ENCODE results near the gene FPR3. TPM values are rescaled to one million over a fixed set of nuclear protein-coding genes. Genes with fewer than 3 reads are reported as not detected.

FPR3 gene
- total RNA-seq, 2 experiments from 2014 or later: not detected

- no peaks in the 10 kb centered on the region for H3K36me3 ChIP-seq (ENCODE audit: insufficient read depth, low read length)
- no peak for DNase-seq
- H3K4me1 ChIP-seq (ENCODE audit: insufficient read depth, low read length): no peaks in the 10 kb centered on the region
- no peak overlapping the region for H3K4me3 ChIP-seq (ENCODE audit: low read length)
- H3K27ac ChIP-seq (ENCODE audit: low read depth in 1 of 2, low read length in 2 of 2): no peak overlapping the region
- intact Hi-C loops (cut with DNase I, micrococcal nuclease): no loop called here
- no peak for TF ChIP-seq CTCF (IDR thresholded peaks at IDR 0.05)
- no peaks in the 10 kb centered on the region for H3K9me3 ChIP-seq (ENCODE audit: control insufficient read depth in 1 of 2, insufficient read depth in 1 of 2, low read length in 2 of 2)
- H3K36me3 Mint-ChIP-seq (ENCODE audit: low read depth): no peaks in the 10 kb centered on the region
- H3K4me1 Mint-ChIP-seq (ENCODE audit: low read depth): no peaks in the 10 kb centered on the region
- H3K9me3 Mint-ChIP-seq: no peaks in the 10 kb centered on the region
- no peak for ATAC-seq (ENCODE audit: poor library complexity)
- ChIA-PET POLR2A (no interaction called here), CTCF (no interaction called here)
- no peak overlapping the region for H3K4me3 Mint-ChIP-seq
- H3K27me3 Mint-ChIP-seq: peaks cover 68% of the 10 kb centered on the region
- H3K27me3 ChIP-seq (ENCODE audit: control insufficient read depth in 1 of 2, insufficient read depth in 2 of 2, low read length in 2 of 2): peaks cover 5 to 9% of the 10 kb centered on the region in 2 experiments
- no peak overlapping the region for H3K27ac Mint-ChIP-seq
These were observed 14.7 kb upstream of the FPR3 start for GRCh38 chr19:51780270-51780669.

- intact Hi-C loops (cut with DNase I, micrococcal nuclease): no loop called here
- DNase-seq (no peak), ATAC-seq (ENCODE audit: poor library complexity) (no peak)
- H3K27ac ChIP-seq (ENCODE audit: low read depth in 1 of 2, low read length in 2 of 2): no peak overlapping the region
- no peak overlapping the region for H3K27ac Mint-ChIP-seq
- peaks cover 52% of the 10 kb centered on the region for H3K27me3 Mint-ChIP-seq
- H3K4me3 Mint-ChIP-seq: no peak overlapping the region
- no peaks in the 10 kb centered on the region for H3K36me3 ChIP-seq (ENCODE audit: insufficient read depth, low read length)
- ChIA-PET POLR2A (no interaction called here), CTCF (no interaction called here)
- peaks cover 5 to 9% of the 10 kb centered on the region in 2 experiments for H3K27me3 ChIP-seq (ENCODE audit: control insufficient read depth in 1 of 2, insufficient read depth in 2 of 2, low read length in 2 of 2)
- H3K4me1 ChIP-seq (ENCODE audit: insufficient read depth, low read length): no peaks in the 10 kb centered on the region
- no peaks in the 10 kb centered on the region for H3K36me3 Mint-ChIP-seq (ENCODE audit: low read depth)
- H3K4me1 Mint-ChIP-seq (ENCODE audit: low read depth): no peaks in the 10 kb centered on the region
- H3K9me3 Mint-ChIP-seq: no peaks in the 10 kb centered on the region
- no peak for TF ChIP-seq CTCF (IDR thresholded peaks at IDR 0.05)
- no peaks in the 10 kb centered on the region for H3K9me3 ChIP-seq (ENCODE audit: control insufficient read depth in 1 of 2, insufficient read depth in 1 of 2, low read length in 2 of 2)
- no peak overlapping the region for H3K4me3 ChIP-seq (ENCODE audit: low read length)
These were observed 13.0 kb upstream of the FPR3 start for GRCh38 chr19:51781999-51782398.

- H3K27ac Mint-ChIP-seq: no peak overlapping the region
- H3K36me3 ChIP-seq (ENCODE audit: insufficient read depth, low read length): no peaks in the 10 kb centered on the region
- DNase-seq (peak in 2 of 14 experiments; percentile 38 to 44), ATAC-seq (ENCODE audit: poor library complexity) (no peak)
- no peaks in the 10 kb centered on the region for H3K9me3 Mint-ChIP-seq
- H3K4me3 ChIP-seq (ENCODE audit: low read length): no peak overlapping the region
- H3K27me3 ChIP-seq (ENCODE audit: control insufficient read depth in 1 of 2, insufficient read depth in 2 of 2, low read length in 2 of 2): peaks cover under 1% of the 10 kb centered on the region in 2 experiments
- no peaks in the 10 kb centered on the region for H3K4me1 Mint-ChIP-seq (ENCODE audit: low read depth)
- H3K4me3 Mint-ChIP-seq: no peak overlapping the region
- no peaks in the 10 kb centered on the region for H3K4me1 ChIP-seq (ENCODE audit: insufficient read depth, low read length)
- no peaks in the 10 kb centered on the region for H3K9me3 ChIP-seq (ENCODE audit: control insufficient read depth in 1 of 2, insufficient read depth in 1 of 2, low read length in 2 of 2)
- no peak overlapping the region for H3K27ac ChIP-seq (ENCODE audit: low read depth in 1 of 2, low read length in 2 of 2)
- POLR2A ChIA-PET: no interaction called here
- intact Hi-C loops (cut with DNase I, micrococcal nuclease): no loop called here
- H3K27me3 Mint-ChIP-seq: peaks cover 39% of the 10 kb centered on the region
- no peak for TF ChIP-seq CTCF (IDR thresholded peaks at IDR 0.05)
- CTCF ChIA-PET: no interaction called here
- H3K36me3 Mint-ChIP-seq (ENCODE audit: low read depth): no peaks in the 10 kb centered on the region
These were observed 11.6 kb upstream of the FPR3 start for GRCh38 chr19:51783372-51783771.

Data from CD4-positive, alpha-beta T cell (primary cell).